IMR-90 (cell line): Measurements from ENCODE around the gene PPP1R13L. TPM values are rescaled to one million over a fixed set of nuclear protein-coding genes. Genes with fewer than 3 reads are reported as not detected.
A peak's percentile ranks its signal among the peaks of the same experiment; 100 is the strongest.

Experiments
- ATAC-seq: fragments of 200-7000 bp; cut with Tn5 transposase; 2 replicates; pipeline ENCODE4 v1.9.1; 2020; ENCODE audit warnings: low read depth, mild to moderate bottlenecking, moderate library complexity
- BruUV-seq: library from RNA; stranded (reverse); fragments of 400-500 nt; replicated peaks from 2 replicates; lab custom pipeline; 2021; lab: Mats Ljungman, UMichigan
- CTCF ChIA-PET: fragments of 300-600 bp; formaldehyde crosslinking; extraction: SDS; loops from one replicate; lab custom pipeline; 2021; ENCODE audit warnings: antibody characterized with exemption; lab: Yijun Ruan, JAX
- POLR2A ChIA-PET: fragments of 300-600 bp; sonication (Branson Sonifier 250); formaldehyde crosslinking; loops from one replicate; lab custom pipeline; 2022; ENCODE audit warnings: antibody characterized with exemption; ENCODE audit not compliant: unreplicated experiment; lab: Charles Lee
- DNase-seq: peaks from one replicate; pipeline ENCODE4 v3.0.0; 2013
- H2AFZ ChIP-seq: replicated peaks from 2 replicates; pipeline ENCODE3; 2013; ENCODE audit warnings: low read length, mild to moderate bottlenecking; ENCODE audit not compliant: poor library complexity
- H2AK5ac ChIP-seq: 2 replicates; pipeline ENCODE4 v1.6.1; 2013; ENCODE audit warnings: low read depth, low read length, inconsistent platforms
- H2AK9ac ChIP-seq: replicated peaks from 2 replicates; pipeline ENCODE3; 2013; ENCODE audit warnings: mild to moderate bottlenecking, low read depth, low read length, moderate library complexity; ENCODE audit not compliant: poor library complexity
- H2BK120ac ChIP-seq: 2 replicates; pipeline ENCODE4 v1.6.1; 2013; ENCODE audit warnings: low read depth, low read length, inconsistent platforms
- H2BK15ac ChIP-seq: 3 replicates; pipeline ENCODE4 v1.6.1; 2013; ENCODE audit warnings: low read depth, low read length, inconsistent platforms
- H2BK20ac ChIP-seq: 2 replicates; pipeline ENCODE4 v1.6.1; 2013; ENCODE audit warnings: low read depth, mild to moderate bottlenecking, inconsistent platforms, low read length, moderate library complexity
- H2BK5ac ChIP-seq: 2 replicates; pipeline ENCODE4 v1.6.1; 2013; ENCODE audit warnings: mild to moderate bottlenecking, low read depth, low read length, inconsistent platforms; ENCODE audit not compliant: poor library complexity, severe bottlenecking
- H3K14ac ChIP-seq: replicated peaks from 2 replicates; pipeline ENCODE4 v1.6.1; 2013; ENCODE audit warnings: low read depth, low read length, inconsistent platforms
- H3K18ac ChIP-seq: 2 replicates; pipeline ENCODE4 v1.6.1; 2013; ENCODE audit warnings: low read depth, low read length, control low read depth
- H3K23ac ChIP-seq: 2 replicates; pipeline ENCODE4 v1.6.1; 2013; ENCODE audit warnings: low read depth, low read length, inconsistent platforms
- H3K27ac ChIP-seq: 2 replicates; pipeline ENCODE4 v1.5.1; 2013; ENCODE audit warnings: mild to moderate bottlenecking, control low read depth, low read length; ENCODE audit not compliant: insufficient read depth
- H3K27me3 ChIP-seq: 2 replicates; pipeline ENCODE4 v1.6.1; 2013; ENCODE audit warnings: low read length; ENCODE audit not compliant: control insufficient read depth, insufficient read depth
- H3K36me3 ChIP-seq: 2 replicates; pipeline ENCODE4 v1.6.1; 2013; ENCODE audit warnings: low read length, mixed read lengths; ENCODE audit not compliant: control insufficient read depth, insufficient read depth
- H3K4ac ChIP-seq: 2 replicates; pipeline ENCODE4 v1.6.1; 2013; ENCODE audit warnings: low read depth, low read length, inconsistent platforms
- H3K4me1 ChIP-seq: 2 replicates; pipeline ENCODE4 v1.6.1; 2013; ENCODE audit warnings: low read length, mixed read lengths; ENCODE audit not compliant: control insufficient read depth, insufficient read depth
- H3K4me2 ChIP-seq: 2 replicates; pipeline ENCODE4 v1.6.1; 2013; ENCODE audit warnings: low read depth, mild to moderate bottlenecking, control low read depth, low read length, moderate library complexity
- H3K4me3 ChIP-seq: 2 replicates; pipeline ENCODE4 v1.5.1; 2013; ENCODE audit warnings: low read depth, mild to moderate bottlenecking, control low read depth, low read length, moderate library complexity; ENCODE audit not compliant: insufficient read depth
- H3K56ac ChIP-seq: 2 replicates; pipeline ENCODE4 v1.6.1; 2013; ENCODE audit warnings: low read length, inconsistent platforms; ENCODE audit not compliant: insufficient read depth; ENCODE audit errors: extremely low read depth
- H3K79me1 ChIP-seq, 2 experiments: 2 replicates each; pipeline ENCODE4 v1.6.1; 2013; ENCODE audit warnings: low read length in 2 of 2, inconsistent platforms in 1 of 2, low read depth in 1 of 2
- H3K9ac ChIP-seq: 2 replicates; pipeline ENCODE4 v1.6.1; 2013; ENCODE audit warnings: low read depth, low read length, control low read depth
- H3K9me1 ChIP-seq: 2 replicates; pipeline ENCODE4 v1.6.1; 2013; ENCODE audit warnings: low read length, inconsistent platforms; ENCODE audit not compliant: insufficient read depth
- H3K9me3 ChIP-seq: 2 replicates; pipeline ENCODE4 v1.6.1; 2013; ENCODE audit warnings: low read length; ENCODE audit not compliant: control insufficient read depth, insufficient read depth
- H4K20me1 ChIP-seq: 2 replicates; pipeline ENCODE4 v1.6.1; 2013; ENCODE audit warnings: low read length, inconsistent platforms; ENCODE audit not compliant: insufficient read depth
- H4K5ac ChIP-seq: 2 replicates; pipeline ENCODE4 v1.6.1; 2013; ENCODE audit warnings: mild to moderate bottlenecking, low read depth, low read length, control low read depth
- H4K8ac ChIP-seq, 2 experiments: 2 replicates each; pipeline ENCODE4 v1.6.1; 2013; ENCODE audit warnings: low read depth in 2 of 2, low read length in 2 of 2, control low read depth in 1 of 2, inconsistent platforms in 1 of 2
- H4K91ac ChIP-seq: 2 replicates; pipeline ENCODE4 v1.6.1; 2013; ENCODE audit warnings: low read depth, low read length, inconsistent platforms; ENCODE audit not compliant: insufficient read depth
- BHLHE40 ChIP-seq: fragments of 150-350 bp; IDR thresholded peaks from 2 replicates; pipeline ENCODE4 v1.6.1; 2016; ENCODE audit warnings: mild to moderate bottlenecking, low read depth, low read length
- CEBPB ChIP-seq: IDR thresholded peaks from 2 replicates; pipeline ENCODE4 v1.6.1; 2012; ENCODE audit warnings: low read depth, low read length, improper control_type of control experiment
- CHD1 ChIP-seq: IDR thresholded peaks from 2 replicates; pipeline ENCODE4 v1.6.1; 2012; ENCODE audit warnings: low read depth, low read length, improper control_type of control experiment
- FOS ChIP-seq: fragments of 150-350 bp; IDR thresholded peaks from 2 replicates; pipeline ENCODE4 v1.6.1; 2016; ENCODE audit warnings: low read depth, low read length
- MAFK ChIP-seq: IDR thresholded peaks from 2 replicates; pipeline ENCODE4 v1.6.1; 2012; ENCODE audit warnings: low read depth, low read length, improper control_type of control experiment
- MAZ ChIP-seq: IDR thresholded peaks from 2 replicates; pipeline ENCODE4 v1.6.1; 2012; ENCODE audit warnings: low read depth, mild to moderate bottlenecking, low read length, improper control_type of control experiment, moderate library complexity, borderline replicate concordance
- MXI1 ChIP-seq: IDR thresholded peaks from 2 replicates; pipeline ENCODE4 v1.6.1; 2012; ENCODE audit warnings: low read depth, mild to moderate bottlenecking, low read length, moderate library complexity, borderline replicate concordance
- NFE2L2 ChIP-seq: fragments of 150-350 bp; IDR thresholded peaks from 2 replicates; pipeline ENCODE4 v1.6.1; 2016; ENCODE audit warnings: low read depth, mild to moderate bottlenecking, low read length
- RAD21 ChIP-seq: IDR thresholded peaks from 2 replicates; pipeline ENCODE4 v1.6.1; 2012; ENCODE audit warnings: low read length, improper control_type of control experiment
- RFX5 ChIP-seq: IDR thresholded peaks from 2 replicates; pipeline ENCODE4 v1.8.0; 2012; ENCODE audit warnings: low read depth, mild to moderate bottlenecking, low read length, moderate library complexity
- SMC3 ChIP-seq: fragments of 150-350 bp; IDR thresholded peaks from 2 replicates; pipeline ENCODE4 v1.6.1; 2016; ENCODE audit warnings: low read depth, mild to moderate bottlenecking, antibody characterized with exemption, low read length, moderate library complexity
- USF2 ChIP-seq: fragments of 150-350 bp; IDR thresholded peaks from 2 replicates; pipeline ENCODE4 v1.6.1; 2017; ENCODE audit warnings: mild to moderate bottlenecking, antibody characterized with exemption, low read length, low read depth
- WGBS, 2 experiments: methylation state at CpG; one replicate each; pipeline versions ENCODE4 v1.1.5 to v1.1.7; 2013; ENCODE audit warnings: missing lambda C conversion rate in 2 of 2; ENCODE audit not compliant: insufficient read length in 1 of 2; ENCODE audit errors: extremely low coverage in 2 of 2; 5-methylcytosine and 5-hydroxymethylcytosine counted together
- dilution Hi-C: fragments of 300-500 bp; cut with HindIII; formaldehyde crosslinking; loops from one replicate; pipeline ENCODE4 v1.14.3; 2018; ENCODE audit warnings: low sequenced_read_pairs; ENCODE audit not compliant: unreplicated experiment
- in situ Hi-C: fragments of 300-500 bp; cut with MboI; formaldehyde crosslinking; loops from 3 replicates; pipeline ENCODE4 v1.14.3; 2019; ENCODE audit warnings: low sequenced_read_pairs, inconsistent platforms, mixed read lengths
- intact Hi-C: fragments of 100-400 bp; cut with micrococcal nuclease; formaldehyde crosslinking; loops from 2 replicates; pipeline ENCODE4 v1.10.0; 2022
- polyA plus RNA-seq, 3 experiments: library from polyadenylated mRNA; depleted of rRNA; stranded (reverse); fragments of >200 nt; gene quantifications; 2 replicates each; pipeline ENCODE4 v1.2.3, GENCODE V29; 2012; ENCODE audit warnings: low replicate concordance in 1 of 3
- total RNA-seq: library from RNA; depleted of rRNA; stranded (reverse); fragments of >200 nt; gene quantifications from 2 replicates; pipeline ENCODE4 v1.2.3, GENCODE V29; 2012
- TF ChIP-seq, protein P1 (sequence below): conservative IDR thresholded peaks from 2 replicates; pipeline ENCODE4 v1.5.1; 2012; ENCODE audit warnings: mild to moderate bottlenecking, low read depth, low read length, improper control_type of control experiment

The PPP1R13L gene
- total and polyA plus RNA-seq, 2 of the 4 experiments (the other 2 are of a cell fraction) = 3.0 to 13.3 TPM

- WGBS, 2 experiments = 22% methylated on average over 26 of the region's 40 CpGs; no CpG with 5 or more reads in 1 of the 2 experiments
- Histone ChIP-seq H2BK15ac (peak overlapping the region; percentile 86; the same call in 1 of the 3 replicates), H3K18ac (no peak overlapping the region), H2AFZ (peak overlapping the region; percentile 77), H4K91ac (peak overlapping the region; percentile 32), H3K9me3 (no peaks in the 10 kb centered on the region), H3K4ac (peak overlapping the region; percentile 54), H3K4me3 (no peak overlapping the region), H4K8ac (peak overlapping the region in 1 of 2 experiments; percentile 38; a peak in 1 of 4 replicates), H2BK20ac (peak overlapping the region; percentile 51; the same call in 1 of the 2 replicates), H2BK5ac (no peak overlapping the region), H4K20me1 (no peaks in the 10 kb centered on the region; the same call in 1 of the 2 replicates), H3K9me1 (peaks cover 6% of the 10 kb centered on the region; the same call in 1 of the 2 replicates), H3K14ac (0 out of 2 replicates have a peak overlapping the region, but pooled peaks have one; percentile 31), H3K9ac (no peak overlapping the region), H2AK5ac (peak overlapping the region; percentile 29; the same call in 1 of the 2 replicates), H3K79me1 (peaks cover 10 to 60% of the 10 kb centered on the region in 2 experiments; a peak in 3 of 4 replicates), H2AK9ac (no peak overlapping the region), H3K56ac (no peak overlapping the region), H4K5ac (no peak overlapping the region), H3K27me3 (no peaks in the 10 kb centered on the region), H3K4me1 (peaks cover 5% of the 10 kb centered on the region), H3K36me3 (no peaks in the 10 kb centered on the region), H3K27ac (no peak overlapping the region), H3K4me2 (no peak overlapping the region), H2BK120ac (0 out of 2 replicates have a peak overlapping the region, but pooled peaks have one; percentile 30), H3K23ac (peak overlapping the region; percentile 76; the same call in 1 of the 2 replicates)
- ATAC-seq = no peak
- in situ Hi-C loops = no loop called here
- BruUV-seq = no TSS peak
- ChIA-PET POLR2A (no interaction called here), CTCF (interaction anchor here (1.4 kb wide), 1 partner anchor 77 kb away, joined by 3 read pairs; no protein-coding TSS in a partner anchor)
- intact Hi-C loops = no loop called here
- dilution Hi-C loops = no loop called here
- no peak for DNase-seq
- TF ChIP-seq MAFK (no peak), NFE2L2 (no peak), BHLHE40 (no peak), RAD21 (no peak), CEBPB (no peak), MXI1 (no peak), USF2 (no peak), CHD1 (no peak), FOS (no peak), MAZ (peak; percentile 11; the same call in 1 of the 2 replicates), RFX5 (no peak), SMC3 (no peak)
- TF ChIP-seq, protein P1, sequence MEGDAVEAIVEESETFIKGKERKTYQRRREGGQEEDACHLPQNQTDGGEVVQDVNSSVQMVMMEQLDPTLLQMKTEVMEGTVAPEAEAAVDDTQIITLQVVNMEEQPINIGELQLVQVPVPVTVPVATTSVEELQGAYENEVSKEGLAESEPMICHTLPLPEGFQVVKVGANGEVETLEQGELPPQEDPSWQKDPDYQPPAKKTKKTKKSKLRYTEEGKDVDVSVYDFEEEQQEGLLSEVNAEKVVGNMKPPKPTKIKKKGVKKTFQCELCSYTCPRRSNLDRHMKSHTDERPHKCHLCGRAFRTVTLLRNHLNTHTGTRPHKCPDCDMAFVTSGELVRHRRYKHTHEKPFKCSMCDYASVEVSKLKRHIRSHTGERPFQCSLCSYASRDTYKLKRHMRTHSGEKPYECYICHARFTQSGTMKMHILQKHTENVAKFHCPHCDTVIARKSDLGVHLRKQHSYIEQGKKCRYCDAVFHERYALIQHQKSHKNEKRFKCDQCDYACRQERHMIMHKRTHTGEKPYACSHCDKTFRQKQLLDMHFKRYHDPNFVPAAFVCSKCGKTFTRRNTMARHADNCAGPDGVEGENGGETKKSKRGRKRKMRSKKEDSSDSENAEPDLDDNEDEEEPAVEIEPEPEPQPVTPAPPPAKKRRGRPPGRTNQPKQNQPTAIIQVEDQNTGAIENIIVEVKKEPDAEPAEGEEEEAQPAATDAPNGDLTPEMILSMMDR = peak; percentile 33
Measured at GRCh38 chr19:45402298-45403061, 2.4 kb downstream of the PPP1R13L start.
